ENCODE data around the gene AKT2.
A peak's percentile ranks its signal among the peaks of the same experiment; 100 is the strongest.

- TF ChIP-seq POLR2A (IDR thresholded peaks at IDR 0.05; ENCODE audit: low read depth, low read length): peak; percentile 21; the same call in 1 of the 2 replicates
- TF ChIP-seq TAF1 (IDR thresholded peaks at IDR 0.05; ENCODE audit: borderline replicate concordance, low read depth, low read length): no peak
Measured at GRCh38 chr19:40229484-40229883, 55.7 kb downstream of the AKT2 start.
